ENCODE data around the gene HECW1. TPM values are rescaled to one million over a fixed set of nuclear protein-coding genes. Genes with fewer than 3 reads are reported as not detected.

The HECW1 gene
- total RNA-seq, 2 donors from 2014 or later, result 0.24 TPM; not detected in 1

DNA sequence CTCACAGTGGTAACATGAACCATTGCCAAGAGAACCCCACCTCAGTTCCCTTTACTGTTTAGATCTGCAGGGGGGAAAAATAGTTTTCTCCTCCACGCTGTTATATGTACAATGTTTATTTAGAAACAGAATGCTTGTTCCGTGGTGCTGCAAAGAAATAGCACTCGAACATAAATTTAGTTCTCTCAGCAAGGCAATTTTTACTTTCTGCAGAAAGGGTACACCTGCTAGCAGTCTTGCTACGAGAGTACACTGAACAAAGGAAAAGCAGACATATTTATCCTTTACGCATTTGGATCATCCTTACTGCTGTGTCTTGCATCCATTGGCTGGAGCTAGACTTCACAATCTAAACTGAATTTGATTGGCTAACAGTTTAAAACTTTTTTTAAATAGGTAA lies 178.5 kb downstream of the HECW1 start:
- intact Hi-C loops (cut with DNase I), result no loop called here
- DNase-seq (ENCODE audit: low spot score), result no peak

- intact Hi-C loops (cut with DNase I), result no loop called here
- DNase-seq (ENCODE audit: low spot score), result no peak
Measured at GRCh38 chr7:43291789-43292188, 179.3 kb downstream of the HECW1 start.

GRCh38 chr7:43292384-43292783 lies 179.9 kb downstream of the HECW1 start:
- DNase-seq (ENCODE audit: low spot score), result no peak
- intact Hi-C loops (cut with DNase I), result no loop called here

- intact Hi-C loops (cut with DNase I), result no loop called here
- no peak for DNase-seq (ENCODE audit: low spot score)
Measured at GRCh38 chr7:43294080-43294630, 181.7 kb downstream of the HECW1 start.

DNA sequence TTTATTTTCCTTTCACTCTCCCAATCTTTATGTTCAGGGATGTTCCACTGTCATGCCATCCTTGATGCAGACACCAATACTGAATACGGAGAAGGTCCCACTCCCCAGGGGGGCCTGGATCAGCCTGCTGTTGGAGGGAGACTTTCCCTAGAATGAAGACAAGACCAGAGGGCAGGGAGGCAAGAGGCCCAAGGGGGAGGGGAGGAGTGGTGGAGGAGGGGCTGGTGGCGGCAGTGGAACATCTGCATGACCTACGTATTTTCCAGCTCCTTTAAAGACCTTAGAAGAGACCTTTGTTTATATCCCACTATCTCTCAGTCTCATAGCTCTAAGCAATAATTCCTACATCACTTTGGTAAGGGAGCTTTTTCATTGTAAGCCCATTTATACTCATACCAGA lies 183.0 kb downstream of the HECW1 start:
- intact Hi-C loops (cut with DNase I), result no loop called here
- no peak for DNase-seq (ENCODE audit: low spot score)

DNA sequence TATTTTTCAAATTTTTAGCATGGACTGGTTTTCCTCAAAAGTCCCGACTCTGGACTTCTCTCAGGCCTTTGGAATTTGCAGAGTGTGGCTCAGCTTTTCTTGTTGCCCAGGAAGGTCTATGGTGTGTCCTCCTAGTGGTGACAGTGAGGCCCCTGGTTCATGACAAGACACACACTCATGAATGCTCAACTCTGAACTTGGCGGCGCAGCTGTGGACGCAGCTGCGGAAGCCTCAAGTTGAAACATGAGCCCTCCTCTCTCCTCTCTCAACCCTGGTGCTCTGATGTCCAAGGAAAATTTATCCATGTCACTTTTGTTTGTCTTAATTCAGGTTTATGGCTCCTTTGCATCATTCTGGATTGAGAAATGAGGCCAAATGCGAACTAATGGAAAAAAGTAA lies 183.9 kb downstream of the HECW1 start:
- intact Hi-C loops (cut with DNase I), result no loop called here
- DNase-seq (ENCODE audit: low spot score), result no peak

DNA sequence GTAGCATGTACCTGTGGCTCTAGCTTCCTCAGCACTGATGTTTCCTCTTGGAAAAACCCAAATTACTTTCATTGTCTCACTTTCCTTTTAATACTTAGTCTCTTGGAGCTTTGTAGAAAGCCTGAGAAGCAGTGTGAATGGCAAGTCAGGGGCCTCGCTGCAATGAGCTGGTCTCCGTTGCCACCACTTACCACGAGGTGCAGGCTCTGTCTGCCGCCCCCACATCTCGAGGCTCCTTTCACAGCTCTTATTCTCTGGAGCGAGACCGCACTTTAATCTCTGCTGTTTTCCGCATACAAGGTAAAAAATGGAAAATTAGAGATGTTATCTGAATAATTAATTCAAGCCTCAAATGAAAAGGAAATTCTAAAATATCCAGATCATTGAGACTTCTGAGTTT lies 186.2 kb downstream of the HECW1 start:
- intact Hi-C loops (cut with DNase I), result no loop called here

GRCh38 chr7:43300121-43300520 lies 187.7 kb downstream of the HECW1 start:
- intact Hi-C loops (cut with DNase I), result no loop called here
- DNase-seq (ENCODE audit: low spot score), result no peak

More for the DNA sequence above, 186.2 kb downstream of the HECW1 start:
- DNase-seq (ENCODE audit: low spot score), result no peak

DNA sequence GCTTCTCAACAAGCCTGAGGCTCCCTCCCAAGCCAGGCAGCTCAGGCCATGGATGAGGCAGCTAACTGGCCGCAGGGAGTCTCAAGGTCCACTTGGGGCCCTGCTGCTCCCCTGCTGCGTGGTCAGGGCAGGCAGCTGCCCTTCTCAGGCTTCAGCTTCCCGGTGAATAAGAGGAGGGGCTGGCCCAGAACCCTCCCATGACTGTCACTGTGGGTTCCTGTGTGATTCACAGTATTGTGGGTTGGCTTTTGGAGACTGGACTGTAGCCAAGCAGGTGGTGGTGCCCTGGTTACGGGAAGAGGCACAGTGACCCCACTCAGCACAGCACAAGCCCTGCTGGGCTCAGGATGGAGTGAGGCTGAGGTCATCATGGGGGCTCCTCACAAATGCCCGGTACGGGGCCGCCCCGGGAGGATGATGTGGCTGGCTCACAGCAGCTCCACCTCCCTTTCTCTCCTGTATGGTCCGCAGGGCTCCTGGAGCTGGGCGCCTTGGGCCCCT lies 189.8 kb downstream of the HECW1 start:
- no peak for DNase-seq (ENCODE audit: low spot score)

GRCh38 chr7:43302773-43303460 lies 190.5 kb downstream of the HECW1 start:
- intact Hi-C loops (cut with DNase I), result no loop called here
- DNase-seq (ENCODE audit: low spot score), result no peak

More for the DNA sequence above, 189.8 kb downstream of the HECW1 start:
- intact Hi-C loops (cut with DNase I), result no loop called here

DNA sequence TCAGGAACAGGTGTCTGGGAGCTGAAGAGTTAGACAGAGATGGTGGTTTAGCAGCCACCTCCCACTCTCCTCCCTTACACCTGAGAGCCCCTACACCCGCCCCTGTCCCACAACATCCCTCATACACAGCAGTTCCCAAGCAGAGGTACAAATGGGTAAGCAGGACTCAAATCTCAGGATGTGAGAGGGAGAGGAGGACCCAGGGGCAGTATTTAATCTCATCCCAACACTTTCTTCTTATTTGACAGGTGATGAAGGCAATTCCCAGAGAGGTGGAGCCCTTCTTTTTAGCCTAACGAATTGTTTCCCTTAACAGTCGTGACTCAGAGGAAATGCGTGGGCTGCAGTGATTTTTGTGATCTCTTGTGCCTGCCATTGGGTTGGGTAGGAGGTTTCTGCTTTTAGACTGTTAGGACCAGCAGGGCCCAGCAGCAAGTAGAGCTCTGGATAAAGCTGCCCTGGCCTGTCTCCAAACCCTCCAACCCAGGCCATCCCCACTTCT lies 191.3 kb downstream of the HECW1 start:
- no peak for DNase-seq (ENCODE audit: low spot score)
- intact Hi-C loops (cut with DNase I), result no loop called here

- intact Hi-C loops (cut with DNase I), result no loop called here
- DNase-seq (ENCODE audit: low spot score), result no peak
Measured at GRCh38 chr7:43306404-43306803, 194.0 kb downstream of the HECW1 start.

GRCh38 chr7:43307522-43307921 lies 195.1 kb downstream of the HECW1 start:
- intact Hi-C loops (cut with DNase I), result no loop called here
- no peak for DNase-seq (ENCODE audit: low spot score)

DNA sequence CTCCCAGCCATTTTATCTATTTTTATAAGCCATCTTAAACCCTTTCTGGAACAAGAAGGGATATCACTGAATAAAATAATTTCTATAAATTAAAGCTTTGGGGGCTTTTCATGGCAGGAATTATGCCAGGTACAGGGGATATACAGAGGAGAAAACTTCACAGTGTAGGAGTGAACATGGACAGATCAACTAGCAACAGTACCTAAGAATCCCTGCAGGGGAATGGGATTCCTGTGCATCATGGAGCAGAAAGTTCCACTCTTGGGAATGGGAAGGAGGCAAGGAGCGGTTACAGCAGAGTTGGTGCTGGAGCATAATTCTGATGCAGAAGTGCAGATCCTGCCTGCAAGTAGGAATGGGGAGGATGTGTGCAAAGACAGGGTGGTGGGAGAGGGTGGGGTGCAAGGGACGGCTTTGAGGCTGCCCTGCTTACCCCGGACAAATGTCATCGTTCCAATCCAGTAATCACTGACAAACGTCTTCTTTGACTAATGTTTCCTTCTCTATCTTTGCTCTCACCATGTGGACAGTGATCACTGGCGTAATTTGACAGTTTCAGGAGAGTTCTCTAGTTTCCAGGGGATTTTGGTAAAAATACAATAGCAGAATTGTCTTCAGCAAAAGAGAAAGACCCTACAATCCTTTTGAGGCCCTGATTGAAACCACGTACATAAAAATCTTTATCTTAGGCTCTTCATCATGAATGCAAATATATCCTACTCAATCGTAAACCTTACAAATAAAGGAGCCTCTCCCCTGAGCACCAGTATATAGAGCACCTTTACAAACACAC lies 196.7 kb downstream of the HECW1 start:
- DNase-seq (ENCODE audit: low spot score), result no peak
- intact Hi-C loops (cut with DNase I), result no loop called here

DNA sequence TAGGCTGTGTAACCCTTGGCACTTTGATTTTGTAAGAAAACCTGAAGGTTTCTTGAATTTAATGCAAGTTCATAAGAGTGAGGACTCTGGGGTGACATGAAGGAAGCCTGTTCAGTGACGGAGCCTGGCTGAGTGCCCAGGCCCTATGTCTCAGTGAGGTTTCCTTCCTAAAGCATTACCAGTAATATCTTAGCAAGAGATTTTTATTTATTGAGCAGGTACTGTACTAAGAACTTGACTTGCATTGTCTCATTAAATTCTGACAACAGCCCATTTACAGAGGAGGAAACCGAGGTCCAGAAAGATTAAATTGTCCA lies 197.2 kb downstream of the HECW1 start:
- intact Hi-C loops (cut with DNase I), result no loop called here
- DNase-seq (ENCODE audit: low spot score), result no peak

DNA sequence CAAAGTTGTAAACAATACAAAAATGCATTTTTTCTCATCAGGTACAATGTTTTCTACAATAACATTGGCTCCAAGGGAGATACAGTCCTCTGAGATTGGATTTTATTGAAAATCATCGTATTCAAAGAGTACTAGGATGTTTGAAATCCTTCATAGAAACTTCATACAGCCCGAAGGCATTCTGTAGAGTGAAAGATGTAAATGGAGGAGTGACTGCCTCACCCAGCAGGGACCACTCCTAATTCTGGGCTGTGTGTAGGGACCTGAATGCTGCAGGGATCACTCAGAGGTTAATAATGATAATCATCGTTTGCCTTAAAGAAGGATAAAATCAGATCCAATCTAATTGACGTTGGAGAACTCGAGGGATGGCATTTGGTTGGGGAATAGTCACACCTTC lies 198.6 kb downstream of the HECW1 start:
- DNase-seq (ENCODE audit: low spot score), result no peak
- intact Hi-C loops (cut with DNase I), result no loop called here

- no peak for DNase-seq (ENCODE audit: low spot score)
- intact Hi-C loops (cut with DNase I), result no loop called here
Measured at GRCh38 chr7:43311694-43312093, 199.2 kb downstream of the HECW1 start.

- no peak for DNase-seq (ENCODE audit: low spot score)
- intact Hi-C loops (cut with DNase I), result no loop called here
Measured at GRCh38 chr7:43313628-43314378, 201.4 kb downstream of the HECW1 start.

DNA sequence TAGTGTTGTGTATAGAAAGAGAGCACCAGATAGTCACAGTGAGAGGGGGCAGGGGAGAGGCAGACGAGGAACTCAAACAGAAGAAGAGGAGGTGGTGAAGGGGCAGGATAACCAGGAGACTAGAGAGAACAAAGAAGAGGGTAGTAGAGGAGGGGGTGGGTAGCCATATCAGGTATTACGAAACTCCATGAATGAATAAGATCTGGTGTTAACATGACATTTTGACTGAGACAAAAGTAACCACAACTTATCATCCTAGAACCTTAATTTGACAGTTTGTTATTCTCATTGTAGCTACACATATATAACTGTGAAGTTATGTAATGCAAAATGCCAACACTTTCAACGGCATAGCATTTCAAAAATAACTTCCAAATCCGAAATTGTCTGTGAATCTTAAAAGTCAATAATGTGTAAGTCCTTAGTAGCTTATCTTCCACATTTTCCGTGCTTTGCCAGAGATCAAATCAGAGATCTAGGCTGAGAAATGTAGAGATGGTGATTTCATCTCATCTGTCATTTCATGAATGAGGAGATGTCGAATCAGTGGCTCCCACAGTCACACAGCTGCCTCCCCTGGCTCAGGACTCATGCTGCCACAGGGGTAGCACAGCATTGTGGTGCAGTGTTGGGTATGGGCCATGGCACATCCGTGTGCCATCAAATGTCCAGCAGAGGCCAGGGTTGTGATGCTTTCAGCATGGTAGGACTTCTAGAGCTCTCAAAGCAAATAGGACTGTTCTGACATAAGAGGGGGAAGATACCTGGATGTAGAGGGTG lies 202.1 kb downstream of the HECW1 start:
- intact Hi-C loops (cut with DNase I), result no loop called here
- no peak for DNase-seq (ENCODE audit: low spot score)
